ENCODE measurements around the gene VSIR. TPM values are rescaled to one million over a fixed set of nuclear protein-coding genes. Genes with fewer than 3 reads are reported as not detected.

The VSIR gene
- total RNA-seq, 1 experiment from 2014 or later: 17.1 TPM

- DNase-seq (ENCODE audit: low read depth): no peak
Measured at GRCh38 chr10:71806704-71807556, 33.6 kb upstream of the VSIR start.

- DNase-seq (ENCODE audit: low read depth): no peak
Measured at GRCh38 chr10:71805776-71806703, 32.7 kb upstream of the VSIR start.

GRCh38 chr10:71804077-71804476 is 30.8 kb upstream of the VSIR start:
- DNase-seq (ENCODE audit: low read depth): no peak

GRCh38 chr10:71802715-71803488 is 29.6 kb upstream of the VSIR start:
- DNase-seq (ENCODE audit: low read depth): no peak

- no peak for DNase-seq (ENCODE audit: low read depth)
Measured at GRCh38 chr10:71802235-71802634, 28.9 kb upstream of the VSIR start.

- no peak for DNase-seq (ENCODE audit: low read depth)
Measured at GRCh38 chr10:71801361-71801760, 28.0 kb upstream of the VSIR start.

- no peak for DNase-seq (ENCODE audit: low read depth)
Measured at GRCh38 chr10:71799608-71800453, 26.5 kb upstream of the VSIR start.

GRCh38 chr10:71799112-71799511 is 25.8 kb upstream of the VSIR start:
- DNase-seq (ENCODE audit: low read depth): no peak

- DNase-seq (ENCODE audit: low read depth): no peak
Measured at GRCh38 chr10:71798308-71798624, 24.9 kb upstream of the VSIR start.

GRCh38 chr10:71797533-71798307 is 24.4 kb upstream of the VSIR start:
- no peak for DNase-seq (ENCODE audit: low read depth)

GRCh38 chr10:71796749-71797405 is 23.6 kb upstream of the VSIR start:
- DNase-seq (ENCODE audit: low read depth): no peak

GRCh38 chr10:71795248-71795647 is 21.9 kb upstream of the VSIR start:
- peak; percentile 20 for DNase-seq (ENCODE audit: low read depth)

- no peak for DNase-seq (ENCODE audit: low read depth)
Measured at GRCh38 chr10:71790749-71791440, 17.6 kb upstream of the VSIR start.

GRCh38 chr10:71789871-71790270 is 16.6 kb upstream of the VSIR start:
- no peak for DNase-seq (ENCODE audit: low read depth)

- DNase-seq (ENCODE audit: low read depth): no peak
Measured at GRCh38 chr10:71788954-71789353, 15.6 kb upstream of the VSIR start.

GRCh38 chr10:71784679-71785272 is 11.5 kb upstream of the VSIR start:
- DNase-seq (ENCODE audit: low read depth): no peak

- DNase-seq (ENCODE audit: low read depth): no peak
Measured at GRCh38 chr10:71783917-71784678, 10.8 kb upstream of the VSIR start.

- DNase-seq (ENCODE audit: low read depth): no peak
Measured at GRCh38 chr10:71782917-71783490, 9.7 kb upstream of the VSIR start.
